ENCODE results near the gene ITGA2.

ITGA2 gene

DNA sequence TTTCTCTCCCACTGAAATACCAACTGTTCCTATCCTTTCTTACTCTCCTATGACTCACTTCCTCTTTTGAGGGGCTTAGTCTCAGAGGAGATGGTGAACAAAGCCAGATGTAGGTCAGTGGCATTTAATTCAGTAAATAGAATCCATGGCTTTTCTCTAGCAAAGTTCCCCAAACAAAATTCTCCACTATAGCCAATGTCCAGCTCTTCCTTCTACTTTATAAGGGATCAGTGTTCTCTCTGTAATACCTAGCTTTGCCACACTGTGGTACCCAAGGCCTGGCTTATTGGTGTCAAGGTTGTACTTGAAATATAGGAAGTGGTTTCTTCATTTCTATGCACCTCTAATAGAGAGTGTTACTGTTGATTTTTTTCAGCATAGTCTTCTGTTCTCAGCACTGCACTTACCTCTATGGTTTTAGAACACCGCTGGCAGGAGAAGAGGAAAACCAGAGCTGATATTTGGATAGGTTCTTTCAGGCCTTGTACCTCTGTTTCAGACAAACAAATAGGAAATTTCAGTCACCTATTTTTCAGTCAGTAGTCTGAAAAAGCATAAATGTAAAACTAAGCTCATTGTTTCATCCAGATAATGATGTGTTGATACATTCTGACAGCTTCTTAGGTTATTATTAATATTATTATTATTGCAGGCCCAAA lies 40.6 kb upstream of the ITGA2 start:
- DNase-seq, result peak; percentile 63
- Histone ChIP-seq H3K9me3 (no peaks in the 10 kb centered on the region), H3K4me3 (ENCODE audit: low read depth, low read length) (no peak overlapping the region), H3K4me1 (peaks cover 15% of the 10 kb centered on the region; the same call in 1 of the 2 replicates), H3K36me3 (no peaks in the 10 kb centered on the region; the same call in 1 of the 2 replicates), H3K27me3 (no peaks in the 10 kb centered on the region)
- TF ChIP-seq, protein P1, sequence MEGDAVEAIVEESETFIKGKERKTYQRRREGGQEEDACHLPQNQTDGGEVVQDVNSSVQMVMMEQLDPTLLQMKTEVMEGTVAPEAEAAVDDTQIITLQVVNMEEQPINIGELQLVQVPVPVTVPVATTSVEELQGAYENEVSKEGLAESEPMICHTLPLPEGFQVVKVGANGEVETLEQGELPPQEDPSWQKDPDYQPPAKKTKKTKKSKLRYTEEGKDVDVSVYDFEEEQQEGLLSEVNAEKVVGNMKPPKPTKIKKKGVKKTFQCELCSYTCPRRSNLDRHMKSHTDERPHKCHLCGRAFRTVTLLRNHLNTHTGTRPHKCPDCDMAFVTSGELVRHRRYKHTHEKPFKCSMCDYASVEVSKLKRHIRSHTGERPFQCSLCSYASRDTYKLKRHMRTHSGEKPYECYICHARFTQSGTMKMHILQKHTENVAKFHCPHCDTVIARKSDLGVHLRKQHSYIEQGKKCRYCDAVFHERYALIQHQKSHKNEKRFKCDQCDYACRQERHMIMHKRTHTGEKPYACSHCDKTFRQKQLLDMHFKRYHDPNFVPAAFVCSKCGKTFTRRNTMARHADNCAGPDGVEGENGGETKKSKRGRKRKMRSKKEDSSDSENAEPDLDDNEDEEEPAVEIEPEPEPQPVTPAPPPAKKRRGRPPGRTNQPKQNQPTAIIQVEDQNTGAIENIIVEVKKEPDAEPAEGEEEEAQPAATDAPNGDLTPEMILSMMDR (IDR thresholded peaks at IDR 0.05; ENCODE audit: low read depth, low read length), result peak; percentile 81

DNA sequence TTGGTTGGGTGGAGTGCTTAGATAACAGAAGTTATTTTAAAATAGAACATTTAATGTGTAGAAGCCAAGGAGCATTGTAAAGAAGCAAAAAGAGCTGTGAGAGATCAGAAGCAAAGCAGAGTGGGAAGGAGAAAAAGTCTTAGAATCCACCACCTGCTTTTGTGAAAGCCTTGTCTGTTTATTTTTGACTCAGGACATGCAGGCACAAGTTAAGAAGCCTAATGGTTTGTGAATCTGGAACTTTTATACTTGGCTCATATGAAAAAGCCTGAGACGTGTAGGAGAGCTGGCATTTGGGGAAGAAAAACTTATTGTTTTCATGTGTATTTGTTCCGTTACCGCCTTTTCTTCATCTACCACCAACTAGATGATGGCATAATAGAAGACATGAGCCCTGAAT lies 38.5 kb upstream of the ITGA2 start:
- Histone ChIP-seq H3K9me3 (no peaks in the 10 kb centered on the region), H3K4me1 (peaks cover 6% of the 10 kb centered on the region; the same call in 1 of the 2 replicates)

DNA sequence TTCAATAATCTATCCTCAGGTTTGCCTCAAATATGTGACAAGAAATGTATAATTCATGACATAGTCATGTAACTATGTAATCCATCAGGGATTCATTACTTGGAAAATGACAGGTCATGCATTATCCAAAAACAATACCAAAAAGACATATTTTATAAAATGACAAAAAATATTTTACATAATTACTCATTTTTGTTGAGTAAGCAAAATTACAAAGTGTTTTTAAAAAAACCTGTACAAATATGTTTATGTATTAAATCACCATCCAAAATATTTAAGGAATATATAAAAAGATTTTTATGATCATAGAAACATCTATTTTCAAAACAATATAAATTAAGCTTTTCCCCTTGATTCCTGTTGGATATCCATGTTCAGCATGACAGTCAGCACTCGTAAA lies 36.7 kb upstream of the ITGA2 start:
- Histone ChIP-seq H3K4me1 (no peaks in the 10 kb centered on the region), H3K36me3 (no peaks in the 10 kb centered on the region; the same call in 1 of the 2 replicates), H3K27me3 (no peaks in the 10 kb centered on the region), H3K4me3 (ENCODE audit: low read depth, low read length) (no peak overlapping the region), H3K9me3 (no peaks in the 10 kb centered on the region)
- DNase-seq, result no peak
- TF ChIP-seq, protein P1 (IDR thresholded peaks at IDR 0.05; ENCODE audit: low read depth, low read length), result no peak

More for the DNA sequence above, 38.5 kb upstream of the ITGA2 start:
- Histone ChIP-seq H3K36me3 (no peaks in the 10 kb centered on the region; the same call in 1 of the 2 replicates), H3K27me3 (no peaks in the 10 kb centered on the region), H3K4me3 (ENCODE audit: low read depth, low read length) (no peak overlapping the region)
- DNase-seq, result no peak
- TF ChIP-seq, protein P1 (IDR thresholded peaks at IDR 0.05; ENCODE audit: low read depth, low read length), result no peak

DNA sequence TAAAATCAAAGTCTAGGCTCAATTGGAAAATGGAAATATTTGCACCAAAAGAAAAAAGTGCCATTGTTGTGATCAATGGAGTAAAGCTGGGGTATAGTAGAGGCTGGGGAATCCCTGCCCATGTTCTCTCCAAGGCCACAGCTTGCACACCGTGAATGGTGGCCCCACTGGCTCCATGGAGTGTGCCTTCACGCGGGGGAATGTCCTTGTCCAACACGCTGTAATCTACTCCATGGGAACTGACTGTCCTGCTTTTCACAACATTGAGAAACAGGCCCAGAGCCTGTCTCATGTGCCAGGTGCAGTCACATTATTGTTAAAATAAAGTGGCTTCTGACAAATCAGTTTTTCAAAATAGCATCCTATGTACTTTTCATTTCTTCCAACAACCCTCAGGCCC lies 33.1 kb upstream of the ITGA2 start:
- Histone ChIP-seq H3K27me3 (no peaks in the 10 kb centered on the region), H3K36me3 (no peaks in the 10 kb centered on the region), H3K4me3 (ENCODE audit: low read depth, low read length) (no peak overlapping the region), H3K4me1 (no peaks in the 10 kb centered on the region), H3K9me3 (no peaks in the 10 kb centered on the region)
- TF ChIP-seq, protein P1 (IDR thresholded peaks at IDR 0.05; ENCODE audit: low read depth, low read length), result no peak
- no peak for DNase-seq

DNA sequence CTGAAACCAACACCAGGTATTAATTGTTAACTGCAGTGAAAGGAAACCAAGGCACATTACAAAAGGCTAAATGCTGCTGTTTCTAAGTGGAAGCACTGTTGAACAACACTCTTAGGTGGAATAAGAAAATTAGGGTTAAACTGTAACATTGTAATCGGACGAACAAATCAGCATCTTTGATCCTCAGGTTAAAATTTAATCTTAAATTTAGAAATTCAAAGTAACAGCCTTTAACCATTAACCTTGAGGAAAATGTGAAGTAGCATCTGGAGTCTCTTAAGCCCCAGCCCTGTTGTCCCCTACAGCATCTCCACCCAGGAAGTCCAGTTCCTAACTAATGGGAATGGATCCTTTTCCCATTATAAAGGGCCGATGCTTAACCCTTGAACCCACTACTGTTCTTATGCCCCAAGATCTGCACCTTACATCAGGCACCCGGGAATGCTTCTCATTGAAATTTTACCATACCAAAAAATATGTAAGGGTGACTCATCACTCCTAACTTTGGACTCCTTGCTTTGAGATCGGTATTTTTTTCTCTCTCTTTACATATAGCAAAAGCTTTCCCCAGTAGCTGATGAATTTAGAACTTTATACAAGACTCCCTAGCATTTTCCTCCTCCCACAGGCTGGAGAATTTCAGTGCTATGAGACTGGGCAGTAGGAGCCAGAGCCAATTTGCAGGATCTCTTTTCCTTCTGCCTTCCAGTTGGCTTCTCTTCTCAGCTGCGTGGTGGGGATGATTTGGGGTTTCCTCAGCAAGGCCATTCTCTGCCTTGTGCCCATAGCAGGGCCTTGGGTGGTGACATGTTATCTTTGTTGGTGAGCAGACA lies 32.0 kb upstream of the ITGA2 start:
- H3K9me3 ChIP-seq, result no peaks in the 10 kb centered on the region
- TF ChIP-seq, protein P1 (IDR thresholded peaks at IDR 0.05; ENCODE audit: low read depth, low read length), result no peak
- no peak overlapping the region for H3K4me3 ChIP-seq (ENCODE audit: low read depth, low read length)
- H3K27me3 ChIP-seq, result no peaks in the 10 kb centered on the region
- no peak for DNase-seq
- H3K4me1 ChIP-seq, result peaks cover 5% of the 10 kb centered on the region; the same call in 1 of the 2 replicates
- H3K36me3 ChIP-seq, result no peaks in the 10 kb centered on the region

DNA sequence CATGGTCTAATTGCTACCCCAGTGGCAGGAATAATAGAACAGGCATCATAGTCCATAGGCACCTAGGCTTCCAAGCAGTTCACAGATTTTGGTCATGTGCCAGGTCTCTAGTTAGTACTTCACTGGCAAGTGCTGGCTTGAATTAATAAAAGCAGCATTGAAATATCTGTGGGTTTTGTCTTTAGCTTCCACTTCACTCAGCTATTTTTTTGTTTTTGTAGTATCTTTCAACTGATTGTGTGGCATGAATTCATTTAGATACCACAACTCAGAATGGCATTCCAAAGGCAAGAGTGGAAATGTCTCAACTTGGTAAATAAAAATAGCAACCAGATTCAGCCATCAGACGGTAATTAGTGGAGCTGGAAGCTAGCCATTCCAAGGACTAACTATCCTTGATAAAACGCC lies 27.9 kb upstream of the ITGA2 start:
- Histone ChIP-seq H3K4me1 (peaks cover 5% of the 10 kb centered on the region; the same call in 1 of the 2 replicates), H3K9me3 (no peaks in the 10 kb centered on the region), H3K4me3 (ENCODE audit: low read depth, low read length) (no peak overlapping the region), H3K36me3 (no peaks in the 10 kb centered on the region), H3K27me3 (no peaks in the 10 kb centered on the region)
- TF ChIP-seq, protein P1 (IDR thresholded peaks at IDR 0.05; ENCODE audit: low read depth, low read length), result no peak
- DNase-seq, result peak; percentile 23

Measured in BE2C (cell line).